ENCODE measurements around the gene VPS35L.

VPS35L gene

GRCh38 chr16:19583665-19584300 lies 28.3 kb downstream of the VPS35L start:
- no peak overlapping the region for H3K4me3 ChIP-seq (replicated peaks; ENCODE audit: low read depth, low read length)

GRCh38 chr16:19588661-19589060 lies 33.2 kb downstream of the VPS35L start:
- Histone ChIP-seq H3K4me3 (replicated peaks; ENCODE audit: low read depth, low read length) (no peak overlapping the region), H3K36me3 (ENCODE audit: control insufficient read depth, insufficient read depth, low read length) (peaks cover 9% of the 10 kb centered on the region), H3K27me3 (replicated peaks; ENCODE audit: control insufficient read depth, insufficient read depth, low read length) (no peaks in the 10 kb centered on the region)
- no peak for TF ChIP-seq CTCF (IDR thresholded peaks at IDR 0.05; ENCODE audit: insufficient read depth, low read length, poor library complexity, severe bottlenecking)
- no peak for DNase-seq (ENCODE audit: extremely low read depth, insufficient read length)

More at GRCh38 chr16:19583665-19584300, 28.3 kb downstream of the VPS35L start:
- no peaks in the 10 kb centered on the region for H3K27me3 ChIP-seq (replicated peaks; ENCODE audit: control insufficient read depth, insufficient read depth, low read length)
- peaks cover 11% of the 10 kb centered on the region for H3K36me3 ChIP-seq (ENCODE audit: control insufficient read depth, insufficient read depth, low read length)
- TF ChIP-seq CTCF (IDR thresholded peaks at IDR 0.05; ENCODE audit: insufficient read depth, low read length, poor library complexity, severe bottlenecking): peak; percentile 78
- no peak for DNase-seq (ENCODE audit: extremely low read depth, insufficient read length)

- H3K27me3 ChIP-seq (replicated peaks; ENCODE audit: control insufficient read depth, insufficient read depth, low read length): no peaks in the 10 kb centered on the region
- peaks cover 9% of the 10 kb centered on the region for H3K36me3 ChIP-seq (ENCODE audit: control insufficient read depth, insufficient read depth, low read length)
- no peak for TF ChIP-seq CTCF (IDR thresholded peaks at IDR 0.05; ENCODE audit: insufficient read depth, low read length, poor library complexity, severe bottlenecking)
- no peak overlapping the region for H3K4me3 ChIP-seq (replicated peaks; ENCODE audit: low read depth, low read length)
- DNase-seq (ENCODE audit: extremely low read depth, insufficient read length): no peak
These were observed 33.6 kb downstream of the VPS35L start for GRCh38 chr16:19589106-19589505.

GRCh38 chr16:19589771-19590302 lies 34.3 kb downstream of the VPS35L start:
- TF ChIP-seq CTCF (IDR thresholded peaks at IDR 0.05; ENCODE audit: insufficient read depth, low read length, poor library complexity, severe bottlenecking): no peak
- DNase-seq (ENCODE audit: extremely low read depth, insufficient read length): peak; percentile 20
- H3K4me3 ChIP-seq (replicated peaks; ENCODE audit: low read depth, low read length): no peak overlapping the region
- no peaks in the 10 kb centered on the region for H3K27me3 ChIP-seq (replicated peaks; ENCODE audit: control insufficient read depth, insufficient read depth, low read length)
- H3K36me3 ChIP-seq (ENCODE audit: control insufficient read depth, insufficient read depth, low read length): peaks cover 9% of the 10 kb centered on the region

GRCh38 chr16:19595043-19595767 lies 39.7 kb downstream of the VPS35L start:
- no peaks in the 10 kb centered on the region for H3K27me3 ChIP-seq (replicated peaks; ENCODE audit: control insufficient read depth, insufficient read depth, low read length)
- TF ChIP-seq CTCF (IDR thresholded peaks at IDR 0.05; ENCODE audit: insufficient read depth, low read length, poor library complexity, severe bottlenecking): no peak
- no peak for DNase-seq (ENCODE audit: extremely low read depth, insufficient read length)
- no peak overlapping the region for H3K4me3 ChIP-seq (replicated peaks; ENCODE audit: low read depth, low read length)
- peaks cover 6% of the 10 kb centered on the region for H3K36me3 ChIP-seq (ENCODE audit: control insufficient read depth, insufficient read depth, low read length)
